Measurements from ENCODE around the gene COL27A1.
"Not testable (repeated sequence)": the region's sequence is repeated elsewhere in the genome, so short reads cannot be mapped to it uniquely, and the experiment has no call there.

Gene COL27A1

GRCh38 chr9:114328937-114329624 lies 173.7 kb downstream of the COL27A1 start:
- DNase-seq, result peak; percentile 53

- not testable (repeated sequence) for DNase-seq
Observed at GRCh38 chr9:114329625-114330022, 174.3 kb downstream of the COL27A1 start, which contains the start of gene ORM2. TSS of gene ORM2 (plus strand) at chr9:114329869. CDS start at chr9:114329905, 36 bp downstream.

- DNase-seq, result no peak
Observed at GRCh38 chr9:114330636-114331035, 175.3 kb downstream of the COL27A1 start.

- not testable (repeated sequence) for DNase-seq
Observed at GRCh38 chr9:114331229-114332195, 176.2 kb downstream of the COL27A1 start.

- DNase-seq, result not testable (repeated sequence)
Observed at GRCh38 chr9:114332474-114333040, 177.2 kb downstream of the COL27A1 start.

GRCh38 chr9:114333718-114334117 lies 178.4 kb downstream of the COL27A1 start:
- not testable (repeated sequence) for DNase-seq

GRCh38 chr9:114334490-114334889 lies 179.2 kb downstream of the COL27A1 start:
- DNase-seq, result no peak

GRCh38 chr9:114335745-114336144 lies 180.4 kb downstream of the COL27A1 start:
- DNase-seq, result no peak

- DNase-seq, result no peak
Observed at GRCh38 chr9:114336157-114336556, 180.8 kb downstream of the COL27A1 start.

GRCh38 chr9:114336699-114337395 lies 181.5 kb downstream of the COL27A1 start:
- DNase-seq, result no peak

GRCh38 chr9:114338187-114338586 lies 182.8 kb downstream of the COL27A1 start:
- no peak for DNase-seq

GRCh38 chr9:114339130-114339908 lies 184.0 kb downstream of the COL27A1 start:
- no peak for DNase-seq

- DNase-seq, result no peak
Observed at GRCh38 chr9:114341152-114341830, 186.0 kb downstream of the COL27A1 start.

GRCh38 chr9:114341991-114342390 lies 186.7 kb downstream of the COL27A1 start:
- no peak for DNase-seq

GRCh38 chr9:114342755-114343440 lies 187.6 kb downstream of the COL27A1 start:
- DNase-seq, result no peak

- DNase-seq, result no peak
Observed at GRCh38 chr9:114343471-114344187, 188.3 kb downstream of the COL27A1 start.

- no peak for DNase-seq
Observed at GRCh38 chr9:114344188-114344566, 188.8 kb downstream of the COL27A1 start.

GRCh38 chr9:114344692-114345091 lies 189.4 kb downstream of the COL27A1 start:
- no peak for DNase-seq

GRCh38 chr9:114345493-114346065 lies 190.2 kb downstream of the COL27A1 start:
- no peak for DNase-seq

- no peak for DNase-seq
Observed at GRCh38 chr9:114346146-114346545, 190.8 kb downstream of the COL27A1 start.
